Coronary artery (tissue), 2 donors: ENCODE results near the gene BTBD19.

Experiments
- DNase-seq: peaks from one replicate; pipeline ENCODE4 v3.0.0-alpha.2; 2017; ENCODE audit warnings: low spot score
- H3K27ac ChIP-seq, 2 donors: fragments of 200-600 bp; sonication (generic); one replicate each; pipeline ENCODE4 v1.5.1; 2016 to 2019
- H3K4me3 ChIP-seq: fragments of 200-600 bp; sonication (generic); 2 replicates; pipeline ENCODE4 v1.5.1; 2016; ENCODE audit warnings: mild to moderate bottlenecking, moderate library complexity
- CTCF ChIP-seq: fragments of 200-600 bp; sonication (generic); IDR thresholded peaks from one replicate; pipeline ENCODE4 v1.5.1; 2019; ENCODE audit warnings: antibody characterized with exemption

Gene BTBD19

GRCh38 chr1:44802306-44803061 lies 5.8 kb upstream of the BTBD19 start:
- H3K27ac ChIP-seq = peak overlapping the region; percentile 56 to 97
- H3K4me3 ChIP-seq = peak overlapping the region; percentile 93
- DNase-seq = no peak
- no peak for TF ChIP-seq CTCF

- no peak for DNase-seq
- Histone ChIP-seq H3K4me3 (peak overlapping the region; percentile 93), H3K27ac (peak overlapping the region; percentile 56 to 97)
- TF ChIP-seq CTCF = no peak
These were observed 5.3 kb upstream of the BTBD19 start for GRCh38 chr1:44803062-44803311.

- no peak for DNase-seq
- no peak for TF ChIP-seq CTCF
- H3K4me3 ChIP-seq = peak overlapping the region; percentile 93
- peak overlapping the region; percentile 56 to 97 for H3K27ac ChIP-seq
These were observed 4.8 kb upstream of the BTBD19 start for GRCh38 chr1:44803312-44804095.

GRCh38 chr1:44805311-44806024 lies 2.9 kb upstream of the BTBD19 start:
- H3K27ac ChIP-seq = peak overlapping the region; percentile 100
- no peak for TF ChIP-seq CTCF
- DNase-seq = peak; percentile 75
- no peak overlapping the region for H3K4me3 ChIP-seq

- Histone ChIP-seq H3K27ac (peak overlapping the region; percentile 100), H3K4me3 (peak overlapping the region; percentile 64)
- DNase-seq = peak; percentile 79
- TF ChIP-seq CTCF = no peak
These were observed 2.2 kb upstream of the BTBD19 start for GRCh38 chr1:44806025-44806703.

- Histone ChIP-seq H3K27ac (peak within 1 kb of the TSS; percentile 100), H3K4me3 (peak within 1 kb of the TSS; percentile 64)
- TF ChIP-seq CTCF = no peak
- DNase-seq = no peak
These were observed 1.5 kb upstream of the BTBD19 start, which contains the start of gene DYNLT4 for GRCh38 chr1:44806704-44807363. TSS of gene DYNLT4 (minus strand) at chr1:44807351. CDS start at chr1:44806668, 683 bp downstream.
